Measurements from ENCODE around the gene CROCC2. TPM values are rescaled to one million over a fixed set of nuclear protein-coding genes. Genes with fewer than 3 reads are reported as not detected.

Gene CROCC2
- total and polyA plus RNA-seq, 2 donors from 2014 or later: 0.13 TPM; not detected in 1

DNA sequence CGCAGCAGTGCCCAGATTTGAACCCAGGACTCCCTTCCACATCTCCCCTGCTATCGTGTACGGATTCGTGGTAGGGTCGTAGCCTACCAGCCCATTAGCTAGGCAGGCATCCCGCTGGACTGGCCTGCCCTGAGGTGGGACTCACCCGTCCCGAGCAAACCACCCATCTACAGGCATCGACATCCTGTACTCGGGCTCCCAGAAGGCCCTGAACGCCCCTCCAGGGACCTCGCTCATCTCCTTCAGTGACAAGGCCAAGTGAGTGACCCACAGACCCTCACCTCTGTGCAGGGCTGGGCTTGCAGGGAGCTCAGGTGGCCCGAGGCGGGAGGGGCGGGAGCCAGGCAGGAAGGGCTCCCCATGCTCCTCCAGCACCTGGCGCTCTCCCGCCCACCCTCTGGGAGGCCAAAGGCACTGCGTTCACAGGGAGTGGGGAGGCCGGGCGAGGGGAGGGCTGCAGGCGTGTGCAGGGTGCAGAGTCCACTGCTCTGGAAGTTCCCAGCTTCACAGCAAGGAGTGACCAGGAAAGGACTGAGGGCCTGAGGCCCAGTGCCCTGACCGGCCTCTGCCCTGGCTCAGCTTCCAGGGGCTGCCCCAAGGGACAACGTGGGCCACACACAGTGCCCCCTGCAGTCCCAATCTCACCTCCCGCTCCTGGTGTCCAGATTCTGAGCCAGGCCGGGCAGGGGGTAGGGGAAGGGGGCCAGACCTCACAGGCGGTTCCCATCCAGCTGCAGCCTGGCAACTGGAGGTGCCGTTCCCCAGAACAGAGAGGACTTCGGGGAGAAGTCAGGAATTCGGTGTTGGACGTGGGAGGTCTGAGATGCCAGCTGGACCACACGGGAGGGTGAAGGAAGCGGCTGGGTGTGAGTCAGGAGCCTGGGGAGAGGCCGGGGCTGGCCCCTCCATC is 32.1 kb upstream of the CROCC2 start:
- no peaks in the 10 kb centered on the region for H3K36me3 ChIP-seq (ENCODE audit: control insufficient read depth in 2 of 3, insufficient read depth in 3 of 3, low read length in 3 of 3)
- DNase-seq: peak; percentile 31 to 65 (median 48)
- H3K9ac ChIP-seq (ENCODE audit: low read length in 3 of 3): no peak overlapping the region
- no peaks in the 10 kb centered on the region for H3K27me3 ChIP-seq (ENCODE audit: control insufficient read depth, insufficient read depth, low read length)
- H3K27ac ChIP-seq (ENCODE audit: low read depth in 2 of 2, low read length in 2 of 2): peak overlapping the region; percentile 8 to 65
- intact Hi-C loops (cut with DNase I): no loop called here
- FAIRE-seq: no peak
- no peak overlapping the region for H3K4me3 ChIP-seq (ENCODE audit: low read length in 3 of 3)
- H3K4me1 ChIP-seq (ENCODE audit: control insufficient read depth in 2 of 3, insufficient read depth in 2 of 3, low read depth in 1 of 3, low read length in 3 of 3): peaks cover 0 to 13% (median 0%) of the 10 kb centered on the region in 3 donors
- TF ChIP-seq, protein P1, sequence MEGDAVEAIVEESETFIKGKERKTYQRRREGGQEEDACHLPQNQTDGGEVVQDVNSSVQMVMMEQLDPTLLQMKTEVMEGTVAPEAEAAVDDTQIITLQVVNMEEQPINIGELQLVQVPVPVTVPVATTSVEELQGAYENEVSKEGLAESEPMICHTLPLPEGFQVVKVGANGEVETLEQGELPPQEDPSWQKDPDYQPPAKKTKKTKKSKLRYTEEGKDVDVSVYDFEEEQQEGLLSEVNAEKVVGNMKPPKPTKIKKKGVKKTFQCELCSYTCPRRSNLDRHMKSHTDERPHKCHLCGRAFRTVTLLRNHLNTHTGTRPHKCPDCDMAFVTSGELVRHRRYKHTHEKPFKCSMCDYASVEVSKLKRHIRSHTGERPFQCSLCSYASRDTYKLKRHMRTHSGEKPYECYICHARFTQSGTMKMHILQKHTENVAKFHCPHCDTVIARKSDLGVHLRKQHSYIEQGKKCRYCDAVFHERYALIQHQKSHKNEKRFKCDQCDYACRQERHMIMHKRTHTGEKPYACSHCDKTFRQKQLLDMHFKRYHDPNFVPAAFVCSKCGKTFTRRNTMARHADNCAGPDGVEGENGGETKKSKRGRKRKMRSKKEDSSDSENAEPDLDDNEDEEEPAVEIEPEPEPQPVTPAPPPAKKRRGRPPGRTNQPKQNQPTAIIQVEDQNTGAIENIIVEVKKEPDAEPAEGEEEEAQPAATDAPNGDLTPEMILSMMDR (IDR thresholded peaks at IDR 0.05; ENCODE audit: borderline replicate concordance, extremely low read depth, insufficient read depth): no peak
- no peaks in the 10 kb centered on the region for H3K9me3 ChIP-seq (ENCODE audit: control insufficient read depth in 2 of 3, insufficient read depth in 1 of 3, low read length in 3 of 3)

DNA sequence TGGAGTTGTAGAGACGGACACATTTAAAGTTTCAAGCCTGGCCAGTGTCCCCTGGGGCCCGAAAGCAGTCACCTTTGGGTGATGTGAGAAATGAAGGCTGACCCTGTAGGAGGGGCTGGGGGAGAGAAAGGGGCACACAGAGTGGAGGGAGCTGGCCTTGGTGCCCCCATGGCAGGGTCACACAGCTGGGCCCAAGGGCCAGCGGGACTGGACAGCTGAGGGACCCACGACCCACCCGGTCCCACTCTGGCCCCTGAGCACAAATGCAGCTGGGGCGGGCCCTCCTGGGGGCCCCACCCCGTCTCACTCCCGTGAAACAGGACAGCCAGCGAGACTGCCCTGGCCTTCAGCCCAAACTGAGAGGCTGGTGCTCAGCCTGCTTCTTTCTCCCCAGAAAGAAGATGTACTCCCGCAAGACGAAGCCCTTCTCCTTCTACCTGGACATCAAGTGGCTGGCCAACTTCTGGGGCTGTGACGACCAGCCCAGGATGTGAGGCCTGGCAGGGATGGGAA is 31.4 kb upstream of the CROCC2 start:
- peaks cover 0 to 13% (median 0%) of the 10 kb centered on the region in 3 donors for H3K4me1 ChIP-seq (ENCODE audit: control insufficient read depth in 2 of 3, insufficient read depth in 2 of 3, low read depth in 1 of 3, low read length in 3 of 3)
- DNase-seq (peak in 1 of 5 donors; percentile 54), FAIRE-seq (no peak)
- no peak overlapping the region for H3K4me3 ChIP-seq (ENCODE audit: low read length in 3 of 3)
- no peak overlapping the region for H3K9ac ChIP-seq (ENCODE audit: low read length in 3 of 3)
- peak overlapping the region; percentile 8 to 65 for H3K27ac ChIP-seq (ENCODE audit: low read depth in 2 of 2, low read length in 2 of 2)
- no peaks in the 10 kb centered on the region for H3K36me3 ChIP-seq (ENCODE audit: control insufficient read depth in 2 of 3, insufficient read depth in 3 of 3, low read length in 3 of 3)
- TF ChIP-seq, protein P1 (IDR thresholded peaks at IDR 0.05; ENCODE audit: borderline replicate concordance, extremely low read depth, insufficient read depth): no peak
- no peaks in the 10 kb centered on the region for H3K9me3 ChIP-seq (ENCODE audit: control insufficient read depth in 2 of 3, insufficient read depth in 1 of 3, low read length in 3 of 3)
- intact Hi-C loops (cut with DNase I): no loop called here
- no peaks in the 10 kb centered on the region for H3K27me3 ChIP-seq (ENCODE audit: control insufficient read depth, insufficient read depth, low read length)

DNA sequence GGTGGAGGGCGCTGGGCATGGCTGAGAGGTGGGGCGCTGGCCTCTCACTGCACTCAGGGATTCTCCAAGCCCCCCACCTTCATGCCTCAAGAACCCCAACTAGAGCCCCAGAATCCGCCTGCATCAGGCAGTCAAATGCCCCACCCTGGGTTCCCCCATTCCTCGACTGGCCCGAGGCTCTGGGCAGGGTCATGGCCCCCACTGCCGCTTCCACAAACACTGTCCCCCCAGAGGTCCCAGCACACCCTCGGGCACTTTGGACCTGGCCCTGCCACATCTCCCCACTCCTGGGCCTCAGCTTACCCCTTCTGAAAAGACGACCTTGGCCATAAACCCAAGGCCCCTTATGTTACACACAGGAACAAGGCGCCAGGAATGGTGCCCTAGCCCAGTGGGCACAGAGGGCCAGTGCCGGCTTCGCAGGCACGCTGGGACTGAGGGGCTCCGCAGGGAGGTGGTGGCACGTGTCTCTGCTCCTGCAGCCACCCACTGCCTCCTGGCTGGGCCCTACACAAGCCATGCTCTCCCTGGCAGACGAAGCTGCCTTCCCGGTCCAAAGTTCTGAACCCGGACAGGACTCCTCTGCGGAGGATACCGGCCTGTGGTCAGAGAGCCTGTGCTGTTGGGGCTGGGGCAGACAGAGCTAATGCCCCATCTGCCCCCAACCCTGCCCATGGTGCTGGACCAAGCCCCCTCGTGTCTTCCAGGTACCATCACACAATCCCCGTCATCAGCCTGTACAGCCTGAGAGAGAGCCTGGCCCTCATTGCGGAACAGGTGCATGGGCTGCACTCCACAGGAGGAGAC is 30.7 kb upstream of the CROCC2 start:
- no peaks in the 10 kb centered on the region for H3K36me3 ChIP-seq (ENCODE audit: control insufficient read depth in 2 of 3, insufficient read depth in 3 of 3, low read length in 3 of 3)
- DNase-seq: peak in 2 of 5 donors; percentile 26 to 52
- no peak overlapping the region for H3K9ac ChIP-seq (ENCODE audit: low read length in 3 of 3)
- H3K9me3 ChIP-seq (ENCODE audit: control insufficient read depth in 2 of 3, insufficient read depth in 1 of 3, low read length in 3 of 3): no peaks in the 10 kb centered on the region
- no peak overlapping the region for H3K4me3 ChIP-seq (ENCODE audit: low read length in 3 of 3)
- no peak for FAIRE-seq
- peaks cover 0 to 13% (median 0%) of the 10 kb centered on the region in 3 donors for H3K4me1 ChIP-seq (ENCODE audit: control insufficient read depth in 2 of 3, insufficient read depth in 2 of 3, low read depth in 1 of 3, low read length in 3 of 3)
- H3K27me3 ChIP-seq (ENCODE audit: control insufficient read depth, insufficient read depth, low read length): no peaks in the 10 kb centered on the region
- TF ChIP-seq, protein P1 (IDR thresholded peaks at IDR 0.05; ENCODE audit: borderline replicate concordance, extremely low read depth, insufficient read depth): no peak
- intact Hi-C loops (cut with DNase I): no loop called here
- peak overlapping the region in 1 of 2 donors; percentile 53 for H3K27ac ChIP-seq (ENCODE audit: low read depth in 2 of 2, low read length in 2 of 2)
